ENCODE data around the gene SPOCK1. TPM values are rescaled to one million over a fixed set of nuclear protein-coding genes. Genes with fewer than 3 reads are reported as not detected.

The SPOCK1 gene
- total and polyA plus RNA-seq, 4 donors: 31.8 to 217 (median 132) TPM

DNA sequence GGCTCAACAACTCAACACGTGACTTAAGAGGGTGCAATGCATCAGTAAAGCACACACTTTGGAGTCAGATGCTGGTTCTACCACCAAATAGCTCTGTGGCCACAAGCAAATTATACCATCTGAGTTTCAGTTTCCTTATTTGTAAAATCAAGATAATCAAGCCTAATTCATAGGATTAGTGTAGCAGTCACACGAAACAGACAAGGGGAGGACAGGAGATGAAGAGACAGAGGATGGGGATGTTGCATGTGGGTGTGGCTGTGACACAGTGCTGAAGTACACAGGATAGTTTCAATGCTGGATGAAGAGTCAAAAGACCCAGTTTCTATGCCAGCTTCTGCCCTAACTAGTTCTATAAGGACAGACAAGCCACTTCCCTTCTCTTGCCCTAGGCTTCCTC lies 60.2 kb downstream of the SPOCK1 start:
- no peak for DNase-seq (ENCODE audit: low read depth in 4 of 6, low spot score in 6 of 6)
- H3K9me3 ChIP-seq (ENCODE audit: control insufficient read depth, insufficient read depth, low read length): no peaks in the 10 kb centered on the region
- H3K36me3 ChIP-seq (ENCODE audit: control insufficient read depth, insufficient read depth, low read length): no peaks in the 10 kb centered on the region
- no peaks in the 10 kb centered on the region for H3K27me3 ChIP-seq (ENCODE audit: control insufficient read depth, insufficient read depth, low read length)
- H3K4me3 ChIP-seq (ENCODE audit: low read depth, low read length): no peak overlapping the region
- H3K27ac ChIP-seq (ENCODE audit: low read depth, low read length): no peak overlapping the region
- no CpG with 5 or more reads among the region's 2 CpGs for WGBS (ENCODE audit: insufficient coverage)
- no peaks in the 10 kb centered on the region for H3K4me1 ChIP-seq (ENCODE audit: control insufficient read depth, insufficient read depth, low read length)

DNA sequence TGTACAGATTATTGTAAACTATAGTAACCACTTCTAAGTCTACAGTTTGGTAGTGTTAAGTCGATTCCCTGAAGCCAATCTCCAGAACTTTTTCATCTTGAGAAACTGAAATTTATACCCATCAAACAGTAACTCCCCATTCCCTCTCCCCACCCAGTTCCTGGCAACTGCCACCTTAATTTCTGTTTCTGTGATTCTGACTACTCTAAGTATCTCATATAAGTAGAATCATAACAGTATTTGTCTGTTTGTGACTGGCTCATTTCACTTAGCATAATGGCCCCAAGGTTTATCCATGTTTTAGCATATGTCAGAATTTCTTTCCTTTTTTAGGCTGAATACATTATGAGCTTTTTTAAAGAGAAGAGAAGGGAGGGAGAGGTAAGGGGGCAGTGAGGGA lies 61.4 kb downstream of the SPOCK1 start:
- H3K4me3 ChIP-seq (ENCODE audit: low read depth, low read length): no peak overlapping the region
- WGBS (ENCODE audit: insufficient coverage): 80% methylated on average over 1 of the region's 1 CpG
- DNase-seq (ENCODE audit: low read depth in 4 of 6, low spot score in 6 of 6): no peak
- no peaks in the 10 kb centered on the region for H3K36me3 ChIP-seq (ENCODE audit: control insufficient read depth, insufficient read depth, low read length)
- no peaks in the 10 kb centered on the region for H3K27me3 ChIP-seq (ENCODE audit: control insufficient read depth, insufficient read depth, low read length)
- H3K9me3 ChIP-seq (ENCODE audit: control insufficient read depth, insufficient read depth, low read length): no peaks in the 10 kb centered on the region
- no peaks in the 10 kb centered on the region for H3K4me1 ChIP-seq (ENCODE audit: control insufficient read depth, insufficient read depth, low read length)
- no peak overlapping the region for H3K27ac ChIP-seq (ENCODE audit: low read depth, low read length)

DNA sequence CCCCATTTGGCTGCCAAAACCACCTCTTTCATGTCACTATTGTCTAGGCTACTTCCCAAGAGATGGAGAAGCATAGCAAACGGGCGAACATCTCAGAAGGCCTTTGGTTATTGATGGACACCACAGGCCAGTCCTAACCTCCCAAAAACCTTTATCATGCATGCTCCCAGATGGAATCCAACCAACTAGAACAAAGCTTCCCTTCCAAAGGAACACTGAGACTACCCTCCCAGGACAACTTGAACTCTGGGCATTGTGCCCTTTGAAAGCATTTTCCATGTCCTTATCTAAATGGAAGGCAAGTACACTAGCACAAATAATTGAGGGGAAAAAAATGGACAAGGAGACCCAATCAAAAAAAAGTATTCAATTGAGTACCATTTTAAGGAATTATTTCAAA lies 65.6 kb downstream of the SPOCK1 start:
- no peaks in the 10 kb centered on the region for H3K27me3 ChIP-seq (ENCODE audit: control insufficient read depth, insufficient read depth, low read length)
- no peak overlapping the region for H3K4me3 ChIP-seq (ENCODE audit: low read depth, low read length)
- WGBS (ENCODE audit: insufficient coverage): 86% methylated on average over 2 of the region's 2 CpGs
- no peaks in the 10 kb centered on the region for H3K4me1 ChIP-seq (ENCODE audit: control insufficient read depth, insufficient read depth, low read length)
- DNase-seq (ENCODE audit: low read depth in 4 of 6, low spot score in 6 of 6): no peak
- no peaks in the 10 kb centered on the region for H3K9me3 ChIP-seq (ENCODE audit: control insufficient read depth, insufficient read depth, low read length)
- H3K27ac ChIP-seq (ENCODE audit: low read depth, low read length): no peak overlapping the region
- H3K36me3 ChIP-seq (ENCODE audit: control insufficient read depth, insufficient read depth, low read length): no peaks in the 10 kb centered on the region

DNA sequence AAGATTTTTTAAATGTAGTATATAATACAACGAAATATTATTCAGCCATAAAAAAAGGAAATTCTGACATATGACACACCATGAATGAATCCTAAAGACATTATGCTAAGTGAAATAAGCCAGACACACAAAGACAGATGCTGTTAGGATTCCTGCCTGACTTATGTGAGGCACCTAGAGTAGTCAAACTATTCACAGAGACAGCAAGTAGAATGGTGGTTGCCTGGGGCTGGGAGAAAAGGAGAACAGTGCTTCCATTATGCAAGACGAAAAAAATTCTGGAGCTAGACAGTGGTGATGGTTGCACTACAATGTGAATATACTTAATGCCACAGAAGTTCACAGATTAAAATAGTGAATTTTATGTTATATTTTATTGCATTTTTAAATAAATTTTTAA lies 66.8 kb downstream of the SPOCK1 start:
- Histone ChIP-seq H3K27ac (ENCODE audit: low read depth, low read length) (no peak overlapping the region), H3K27me3 (ENCODE audit: control insufficient read depth, insufficient read depth, low read length) (no peaks in the 10 kb centered on the region), H3K4me3 (ENCODE audit: low read depth, low read length) (no peak overlapping the region), H3K4me1 (ENCODE audit: control insufficient read depth, insufficient read depth, low read length) (no peaks in the 10 kb centered on the region), H3K9me3 (ENCODE audit: control insufficient read depth, insufficient read depth, low read length) (no peaks in the 10 kb centered on the region), H3K36me3 (ENCODE audit: control insufficient read depth, insufficient read depth, low read length) (no peaks in the 10 kb centered on the region)
- no peak for DNase-seq (ENCODE audit: low read depth in 4 of 6, low spot score in 6 of 6)
- WGBS (ENCODE audit: insufficient coverage): no CpG with 5 or more reads among the region's 2 CpGs

DNA sequence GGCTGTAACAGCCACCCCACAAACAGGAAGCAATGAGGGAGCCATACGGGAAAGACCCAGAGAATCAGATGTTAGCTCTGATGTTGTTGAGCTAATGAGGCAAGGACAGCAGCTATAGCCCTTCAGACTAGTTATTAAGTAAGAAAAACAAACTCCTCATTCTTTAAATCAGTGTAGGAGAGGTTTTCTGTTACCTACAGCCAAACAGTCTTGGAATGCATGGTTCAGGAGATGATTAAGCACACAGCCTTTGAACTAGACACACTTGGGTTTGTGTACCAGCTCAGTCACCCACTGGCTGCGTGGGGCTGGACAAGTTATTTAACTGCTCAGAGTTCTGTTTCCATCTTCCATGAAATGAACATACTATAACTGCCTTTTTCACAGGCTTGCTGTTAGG lies 68.1 kb downstream of the SPOCK1 start:
- no peak for DNase-seq (ENCODE audit: low read depth in 4 of 6, low spot score in 6 of 6)
- no CpG with 5 or more reads among the region's 2 CpGs for WGBS (ENCODE audit: insufficient coverage)
- Histone ChIP-seq H3K27me3 (ENCODE audit: control insufficient read depth, insufficient read depth, low read length) (no peaks in the 10 kb centered on the region), H3K4me3 (ENCODE audit: low read depth, low read length) (no peak overlapping the region), H3K27ac (ENCODE audit: low read depth, low read length) (no peak overlapping the region), H3K36me3 (ENCODE audit: control insufficient read depth, insufficient read depth, low read length) (no peaks in the 10 kb centered on the region), H3K4me1 (ENCODE audit: control insufficient read depth, insufficient read depth, low read length) (no peaks in the 10 kb centered on the region), H3K9me3 (ENCODE audit: control insufficient read depth, insufficient read depth, low read length) (no peaks in the 10 kb centered on the region)

DNA sequence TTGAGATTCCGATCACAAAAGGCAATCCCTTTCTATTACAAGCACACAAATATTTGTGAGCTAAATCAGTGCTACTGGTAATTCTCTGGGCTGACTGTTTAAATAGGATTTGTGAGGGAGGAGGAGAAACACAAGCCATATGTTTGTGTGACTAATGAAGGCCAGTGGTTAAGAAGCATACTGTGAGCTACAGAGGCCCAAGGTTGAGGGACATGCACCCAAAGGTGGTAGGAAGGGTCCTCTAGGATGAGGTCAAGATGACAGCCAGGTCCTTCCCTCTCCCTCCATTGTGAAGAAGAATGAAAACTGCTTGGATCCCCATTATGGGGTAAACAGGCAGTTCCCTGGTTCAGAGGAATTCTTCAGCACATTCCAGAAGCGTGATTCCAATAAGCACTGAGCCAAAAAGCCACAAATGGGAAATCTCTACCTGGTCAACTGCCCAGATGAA lies 83.9 kb downstream of the SPOCK1 start:
- DNase-seq (ENCODE audit: low read depth in 4 of 6, low spot score in 6 of 6): no peak
- Histone ChIP-seq H3K27ac (ENCODE audit: low read depth, low read length) (no peak overlapping the region), H3K27me3 (ENCODE audit: control insufficient read depth, insufficient read depth, low read length) (no peaks in the 10 kb centered on the region), H3K4me1 (ENCODE audit: control insufficient read depth, insufficient read depth, low read length) (peaks cover 4% of the 10 kb centered on the region), H3K4me3 (ENCODE audit: low read depth, low read length) (no peak overlapping the region), H3K36me3 (ENCODE audit: control insufficient read depth, insufficient read depth, low read length) (no peaks in the 10 kb centered on the region), H3K9me3 (ENCODE audit: control insufficient read depth, insufficient read depth, low read length) (peaks cover 4% of the 10 kb centered on the region)
- WGBS (ENCODE audit: insufficient coverage): 80% methylated on average over 1 of the region's 2 CpGs

DNA sequence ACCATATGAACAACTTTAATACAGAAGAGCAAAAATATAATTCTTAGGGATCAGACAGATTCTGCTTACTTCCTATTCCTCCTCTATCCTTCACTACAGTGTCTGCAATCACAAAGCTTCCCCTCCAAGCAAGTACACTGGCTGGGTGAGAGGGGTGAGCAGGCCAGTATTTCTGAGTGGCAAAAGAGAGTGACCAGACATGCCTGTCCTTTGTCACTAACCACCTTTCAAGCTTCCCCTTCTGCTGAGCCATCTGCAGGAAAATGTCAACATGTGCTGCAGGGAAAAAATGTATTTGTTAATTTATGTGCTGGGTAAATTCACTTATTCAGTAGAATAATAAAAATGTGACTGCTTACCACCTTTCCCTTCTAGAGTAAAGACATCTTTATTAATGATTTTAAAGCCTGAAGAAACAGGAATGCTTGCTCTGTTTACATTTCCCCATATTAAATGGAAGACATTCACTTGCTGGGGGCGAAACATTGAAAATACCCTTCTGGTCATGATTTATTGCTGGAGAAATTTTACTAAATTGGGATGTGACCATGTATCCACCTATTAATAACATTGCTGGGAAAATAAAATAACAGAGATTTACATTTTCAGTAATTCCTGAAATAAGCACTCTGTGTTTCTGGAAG lies 84.9 kb downstream of the SPOCK1 start:
- WGBS (ENCODE audit: insufficient coverage): no CpG with 5 or more reads among the region's 1 CpG
- H3K27ac ChIP-seq (ENCODE audit: low read depth, low read length): no peak overlapping the region
- peaks cover 4% of the 10 kb centered on the region for H3K9me3 ChIP-seq (ENCODE audit: control insufficient read depth, insufficient read depth, low read length)
- H3K27me3 ChIP-seq (ENCODE audit: control insufficient read depth, insufficient read depth, low read length): no peaks in the 10 kb centered on the region
- H3K4me3 ChIP-seq (ENCODE audit: low read depth, low read length): no peak overlapping the region
- H3K4me1 ChIP-seq (ENCODE audit: control insufficient read depth, insufficient read depth, low read length): peaks cover 4% of the 10 kb centered on the region
- DNase-seq (ENCODE audit: low read depth in 4 of 6, low spot score in 6 of 6): no peak
- H3K36me3 ChIP-seq (ENCODE audit: control insufficient read depth, insufficient read depth, low read length): no peaks in the 10 kb centered on the region

DNA sequence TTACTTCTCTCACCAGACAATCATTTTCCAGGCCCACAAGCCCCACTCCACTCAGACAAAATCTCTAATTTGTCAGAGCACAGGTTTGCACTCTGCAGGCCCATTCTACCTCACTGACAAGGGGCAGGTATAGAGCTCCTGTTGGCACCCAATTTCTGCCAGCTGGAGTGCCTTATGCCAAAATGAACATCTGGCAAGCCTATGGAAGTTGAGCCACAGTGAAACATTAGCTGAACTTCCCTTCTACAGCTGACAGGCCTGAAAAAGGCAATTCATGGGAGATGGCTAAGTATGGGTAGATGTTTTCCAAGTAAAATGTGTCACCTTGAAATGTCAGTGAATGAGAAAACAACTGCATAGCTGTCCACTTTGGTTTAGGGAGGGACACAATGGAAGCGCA lies 87.0 kb downstream of the SPOCK1 start:
- 100% methylated on average over 1 of the region's 1 CpG for WGBS (ENCODE audit: insufficient coverage)
- Histone ChIP-seq H3K4me3 (ENCODE audit: low read depth, low read length) (no peak overlapping the region), H3K27ac (ENCODE audit: low read depth, low read length) (no peak overlapping the region)

DNA sequence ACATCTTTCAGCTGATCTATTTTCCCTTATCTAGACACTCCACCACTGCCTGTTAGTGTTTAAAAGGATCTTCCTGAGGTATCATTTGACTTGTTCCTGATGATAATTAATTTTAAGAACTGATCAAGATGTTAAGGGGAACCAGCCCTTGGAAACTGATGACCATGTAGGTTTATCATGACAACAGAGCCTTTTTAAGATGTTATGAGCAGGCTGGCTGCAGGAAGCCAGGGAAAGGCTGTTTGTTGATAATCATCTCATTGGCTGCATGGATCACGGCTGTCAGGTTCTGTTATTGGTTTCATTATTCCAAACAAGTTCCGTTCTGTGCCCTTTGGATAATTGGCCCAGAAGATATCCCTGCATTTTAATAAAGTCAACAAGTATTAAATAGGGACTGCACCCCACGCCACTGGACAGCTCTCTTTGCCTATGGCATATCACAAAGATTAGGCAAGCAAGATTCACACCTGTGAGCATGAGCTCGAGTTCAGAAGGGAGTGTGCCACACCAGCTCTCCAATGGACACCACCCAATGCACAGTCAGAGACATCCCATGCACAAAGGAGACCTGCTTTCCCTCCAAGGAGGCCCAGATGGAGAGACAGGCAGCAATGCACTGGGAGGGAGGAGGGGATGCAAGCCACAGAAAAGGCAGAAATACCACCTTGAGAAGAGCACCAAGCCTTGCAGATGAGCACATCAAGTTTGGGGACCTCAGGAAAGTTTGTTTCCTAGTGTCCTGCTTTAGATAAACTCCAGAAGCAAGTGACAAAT lies 88.7 kb downstream of the SPOCK1 start:
- DNase-seq (ENCODE audit: low read depth in 4 of 6, low spot score in 6 of 6): peak in 1 of 6 donors; percentile 11
- Histone ChIP-seq H3K9me3 (ENCODE audit: control insufficient read depth, insufficient read depth, low read length) (no peaks in the 10 kb centered on the region), H3K27me3 (ENCODE audit: control insufficient read depth, insufficient read depth, low read length) (no peaks in the 10 kb centered on the region), H3K27ac (ENCODE audit: low read depth, low read length) (no peak overlapping the region), H3K4me1 (ENCODE audit: control insufficient read depth, insufficient read depth, low read length) (peaks cover 7% of the 10 kb centered on the region), H3K36me3 (ENCODE audit: control insufficient read depth, insufficient read depth, low read length) (no peaks in the 10 kb centered on the region), H3K4me3 (ENCODE audit: low read depth, low read length) (no peak overlapping the region)
- 80% methylated on average over 1 of the region's 4 CpGs for WGBS (ENCODE audit: insufficient coverage)

More for the DNA sequence above, 87.0 kb downstream of the SPOCK1 start:
- H3K27me3 ChIP-seq (ENCODE audit: control insufficient read depth, insufficient read depth, low read length): no peaks in the 10 kb centered on the region
- no peaks in the 10 kb centered on the region for H3K36me3 ChIP-seq (ENCODE audit: control insufficient read depth, insufficient read depth, low read length)
- no peak for DNase-seq (ENCODE audit: low read depth in 4 of 6, low spot score in 6 of 6)
- peaks cover 4% of the 10 kb centered on the region for H3K9me3 ChIP-seq (ENCODE audit: control insufficient read depth, insufficient read depth, low read length)
- peaks cover 7% of the 10 kb centered on the region for H3K4me1 ChIP-seq (ENCODE audit: control insufficient read depth, insufficient read depth, low read length)

DNA sequence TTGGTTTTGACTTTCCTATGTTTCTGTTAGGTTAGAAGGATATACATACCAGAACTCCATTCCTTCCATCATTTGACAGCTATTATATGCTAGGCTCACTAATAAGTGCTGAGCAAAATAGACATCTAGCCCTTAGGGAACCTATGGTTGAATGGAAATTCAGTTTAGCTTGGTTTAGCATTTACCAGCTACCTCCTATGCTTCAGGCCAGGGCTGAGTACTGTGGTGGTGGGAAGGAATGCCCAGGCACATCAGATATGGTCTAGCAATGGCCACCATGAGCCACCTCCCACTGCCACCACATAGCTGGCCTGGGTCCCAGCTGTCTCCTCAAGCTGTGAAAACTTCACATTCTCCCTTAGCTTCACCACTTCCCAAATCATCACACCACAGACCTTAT lies 89.4 kb downstream of the SPOCK1 start:
- no peaks in the 10 kb centered on the region for H3K9me3 ChIP-seq (ENCODE audit: control insufficient read depth, insufficient read depth, low read length)
- H3K27ac ChIP-seq (ENCODE audit: low read depth, low read length): no peak overlapping the region
- no peak overlapping the region for H3K4me3 ChIP-seq (ENCODE audit: low read depth, low read length)
- no peaks in the 10 kb centered on the region for H3K27me3 ChIP-seq (ENCODE audit: control insufficient read depth, insufficient read depth, low read length)
- no peak for DNase-seq (ENCODE audit: low read depth in 4 of 6, low spot score in 6 of 6)
- peaks cover 7% of the 10 kb centered on the region for H3K4me1 ChIP-seq (ENCODE audit: control insufficient read depth, insufficient read depth, low read length)
- no peaks in the 10 kb centered on the region for H3K36me3 ChIP-seq (ENCODE audit: control insufficient read depth, insufficient read depth, low read length)

Measured in spinal cord (tissue), 10 donors.